Endothelial cell of umbilical vein (primary cell): Measurements from ENCODE around the gene TXNDC12. TPM values are rescaled to one million over a fixed set of nuclear protein-coding genes. Genes with fewer than 3 reads are reported as not detected.
A peak's percentile ranks its signal among the peaks of the same experiment; 100 is the strongest.

Experiments
- BruUV-seq: library from RNA; stranded (reverse); fragments of 400-500 nt; replicated peaks from 2 replicates; lab custom pipeline; 2021; lab: Mats Ljungman, UMichigan
- CTCF ChIA-PET: fragments of 300-600, 350-600 bp; sonication (Branson Sonifier 250); formaldehyde crosslinking; loops from one replicate; lab custom pipeline; 2021; ENCODE audit warnings: antibody characterized with exemption, inconsistent platforms; lab: Charles Lee
- POLR2A ChIA-PET: fragments of 300-600, 350-600 bp; sonication (Branson Sonifier 250); formaldehyde crosslinking; loops from one replicate; lab custom pipeline; 2021; ENCODE audit warnings: antibody characterized with exemption, inconsistent platforms; lab: Charles Lee
- DNase-seq: peaks from one replicate; pipeline ENCODE4 v3.0.0-alpha.2; 2011; ENCODE audit warnings: low read depth, low spot score
- FAIRE-seq: peaks from 2 replicates; lab custom pipeline; 2011; peaks lifted over from hg19 to GRCh38; lab: Jason Lieb, UNC
- H2AFZ ChIP-seq: 2 replicates; pipeline ENCODE4 v1.6.0; 2012; ENCODE audit warnings: low read depth, low read length, control low read depth, inconsistent platforms
- H3K27ac ChIP-seq: 2 replicates; pipeline ENCODE4 v1.5.1; 2011; ENCODE audit warnings: low read depth, mild to moderate bottlenecking, control low read depth, low read length, moderate library complexity; ENCODE audit not compliant: insufficient read depth
- H3K27me3 ChIP-seq, 2 experiments: 2 replicates each; pipeline versions ENCODE4 v1.6.0 to v1.6.1; 2011; ENCODE audit warnings: low read length in 2 of 2, mixed read lengths in 1 of 2; ENCODE audit not compliant: control insufficient read depth in 2 of 2, insufficient read depth in 2 of 2
- H3K36me3 ChIP-seq, 2 experiments: 2 replicates in 1 of 2; 3 replicates in 1 of 2; pipeline ENCODE4 v1.5.1; 2011; ENCODE audit warnings: low read length in 2 of 2, mild to moderate bottlenecking in 1 of 2, moderate library complexity in 1 of 2; ENCODE audit not compliant: control insufficient read depth in 2 of 2, insufficient read depth in 2 of 2; ENCODE audit errors: extremely low read depth in 1 of 2
- H3K4me1 ChIP-seq: 3 replicates; pipeline ENCODE4 v1.5.1; 2011; ENCODE audit warnings: mild to moderate bottlenecking, low read length; ENCODE audit not compliant: control insufficient read depth, insufficient read depth; ENCODE audit errors: extremely low read depth
- H3K4me2 ChIP-seq: 2 replicates; pipeline ENCODE4 v1.6.1; 2011; ENCODE audit warnings: low read length, control low read depth, mixed read lengths; ENCODE audit not compliant: insufficient read depth
- H3K4me3 ChIP-seq, 3 experiments: fragments of 200-600 bp in 1 of 3; sonication (generic), shearing (Covaris generic) in 1 of 3; replicated peaks in 1 of 3; 2 replicates each; pipeline ENCODE4 v1.5.1; 2011 to 2016; ENCODE audit warnings: control low read depth in 3 of 3, low read length in 3 of 3, mild to moderate bottlenecking in 2 of 3, inconsistent platforms in 1 of 3, low read depth in 1 of 3, moderate library complexity in 1 of 3; ENCODE audit not compliant: insufficient read depth in 1 of 3
- H3K79me2 ChIP-seq: 2 replicates; pipeline ENCODE4 v1.6.0; 2012; ENCODE audit warnings: low read length, inconsistent platforms; ENCODE audit not compliant: control insufficient read depth, insufficient read depth
- H3K9ac ChIP-seq: replicated peaks from 2 replicates; pipeline ENCODE3; 2011; ENCODE audit warnings: low read length, control low read depth; ENCODE audit not compliant: insufficient read depth; ENCODE audit errors: extremely low read depth
- H3K9me1 ChIP-seq: replicated peaks from 3 replicates; pipeline ENCODE4 v1.6.0; 2011; ENCODE audit warnings: mild to moderate bottlenecking, low read length; ENCODE audit not compliant: control insufficient read depth, insufficient read depth; ENCODE audit errors: extremely low read depth
- H3K9me3 ChIP-seq: replicated peaks from 2 replicates; pipeline ENCODE4 v1.5.1; 2012; ENCODE audit warnings: low read length, inconsistent platforms; ENCODE audit not compliant: control insufficient read depth, insufficient read depth
- H4K20me1 ChIP-seq: replicated peaks from 2 replicates; pipeline ENCODE3; 2011; ENCODE audit warnings: mild to moderate bottlenecking, low read length; ENCODE audit not compliant: control insufficient read depth, insufficient read depth; ENCODE audit errors: extremely low read depth
- CTCF ChIP-seq, 2 donors: IDR thresholded peaks; 1 replicate in 1 of 2; 2 replicates in 1 of 2; pipeline ENCODE4 v1.5.1; 2011; ENCODE audit warnings: low read length in 2 of 2, mild to moderate bottlenecking in 2 of 2, moderate library complexity in 2 of 2, control low read depth in 1 of 2, inconsistent platforms in 1 of 2, low read depth in 1 of 2; ENCODE audit not compliant: insufficient read depth in 1 of 2; ENCODE audit errors: extremely low read depth in 1 of 2
- GATA2 ChIP-seq: IDR thresholded peaks from 2 replicates; pipeline ENCODE4 v1.7.0; 2011; ENCODE audit warnings: low read depth, mild to moderate bottlenecking, moderate library complexity, mixed read lengths, low read length; ENCODE audit not compliant: insufficient read length, insufficient read depth
- MYC ChIP-seq: IDR thresholded peaks from one replicate; pipeline ENCODE4 v1.6.1; 2011; ENCODE audit warnings: mild to moderate bottlenecking, low read depth, low read length
- POLR2A ChIP-seq: IDR thresholded peaks from 2 replicates; pipeline ENCODE4 v1.6.1; 2012; ENCODE audit warnings: low read depth, mild to moderate bottlenecking, control low read depth, low read length
- POLR2AphosphoS5 ChIP-seq: IDR thresholded peaks from 2 replicates; pipeline ENCODE4 v1.6.1; 2012; ENCODE audit warnings: low read depth, mild to moderate bottlenecking, control low read depth, low read length, moderate library complexity; ENCODE audit not compliant: insufficient read depth
- dilution Hi-C: fragments of 300-500 bp; cut with MboI; formaldehyde crosslinking; loops from one replicate; pipeline ENCODE4 v1.15.0; 2019; ENCODE audit warnings: low sequenced_read_pairs; ENCODE audit not compliant: extremely low pct_ligation_motif_present
- intact Hi-C: fragments of 100-400 bp; cut with micrococcal nuclease; formaldehyde crosslinking; loops from one replicate; pipeline ENCODE4 v1.10.0; 2022
- polyA plus RNA-seq, 4 experiments: library from polyadenylated mRNA; depleted of rRNA in 3 of 4; stranded (reverse) in 3 of 4; unstranded in 1 of 4; fragments of >200 nt; gene quantifications; 2 replicates each; pipeline versions ENCODE4 v1.2.1 to v1.2.3, GENCODE V29; 2011 to 2012; ENCODE audit warnings: missing spikeins in 1 of 4
- total RNA-seq: library from RNA; stranded (reverse); gene quantifications from 2 replicates; pipeline ENCODE4 v1.2.3, GENCODE V29; 2021

TXNDC12 gene
- total and polyA plus RNA-seq, 2 donors (not counting 3 experiments of a cell fraction or from before 2014, with no cell fraction given): 33.7 to 57.4 TPM

- BruUV-seq: TSS peak; percentile 62
- peaks cover 43% of the 10 kb centered on the region for H3K79me2 ChIP-seq
Observed at GRCh38 chr1:52054496-52055065, 410 bp downstream of the TXNDC12 start.

More at GRCh38 chr1:52054496-52055065, 410 bp downstream of the TXNDC12 start:
- Histone ChIP-seq H3K9me3 (no peaks in the 10 kb centered on the region), H3K9me1 (no peaks in the 10 kb centered on the region), H2AFZ (peak overlapping the region; percentile 71), H3K36me3 (peaks cover 0 to 4% of the 10 kb centered on the region in 2 experiments), H3K4me1 (peaks cover 24% of the 10 kb centered on the region), H3K27ac (peak overlapping the region; percentile 75), H3K27me3 (no peaks in the 10 kb centered on the region), H4K20me1 (no peaks in the 10 kb centered on the region), H3K4me3 (peak overlapping the region; percentile 62 to 93 (median 92)), H3K9ac (peak overlapping the region; percentile 86), H3K4me2 (peak overlapping the region; percentile 97)
- dilution Hi-C loops: no loop called here
- FAIRE-seq (no peak), DNase-seq (no peak)
- ChIA-PET CTCF (interaction anchor here (1.0 to 1.1 kb wide), 3 partner anchors 10 to 158 kb away, joined by 3 to 4 read pairs (median 3); partner anchors contain the start of gene RAB3B), POLR2A (interaction anchor here (1.4 to 1.5 kb wide), 2 partner anchors 21 to 27 kb away, joined by 3 to 4 read pairs; partner anchors contain the start of gene KTI12)
- TF ChIP-seq POLR2AphosphoS5 (no peak), MYC (no peak), CTCF (IDR thresholded peaks at IDR 0.05; ENCODE audit: extremely low read depth in 1 of 2, insufficient read depth in 1 of 2, low read depth in 1 of 2, low read length in 2 of 2) (no peak), GATA2 (no peak), POLR2A (no peak)
- intact Hi-C loops: loop anchor here (1.0 to 5.0 kb wide), 2 partner anchors 21 to 313 kb away; partner anchors contain the start of genes CC2D1B and KTI12
